A549 treated with GW870086 at 1 μM for 4 hours (cell line): ENCODE measurements around the gene SLC9A6. TPM values are rescaled to one million over a fixed set of nuclear protein-coding genes. Genes with fewer than 3 reads are reported as not detected.

Experiments
- total RNA-seq: library from RNA; stranded (reverse); fragments of 200-300 nt; extraction: Qiagen RNA extraction; gene quantifications from 5 replicates; pipeline ENCODE4 v1.2.3, GENCODE V29; 2022; ENCODE audit warnings: low read depth

The SLC9A6 gene
- 8.5 to 10.8 TPM (median 9.2 TPM) in 5 replicates for total RNA-seq

DNA sequence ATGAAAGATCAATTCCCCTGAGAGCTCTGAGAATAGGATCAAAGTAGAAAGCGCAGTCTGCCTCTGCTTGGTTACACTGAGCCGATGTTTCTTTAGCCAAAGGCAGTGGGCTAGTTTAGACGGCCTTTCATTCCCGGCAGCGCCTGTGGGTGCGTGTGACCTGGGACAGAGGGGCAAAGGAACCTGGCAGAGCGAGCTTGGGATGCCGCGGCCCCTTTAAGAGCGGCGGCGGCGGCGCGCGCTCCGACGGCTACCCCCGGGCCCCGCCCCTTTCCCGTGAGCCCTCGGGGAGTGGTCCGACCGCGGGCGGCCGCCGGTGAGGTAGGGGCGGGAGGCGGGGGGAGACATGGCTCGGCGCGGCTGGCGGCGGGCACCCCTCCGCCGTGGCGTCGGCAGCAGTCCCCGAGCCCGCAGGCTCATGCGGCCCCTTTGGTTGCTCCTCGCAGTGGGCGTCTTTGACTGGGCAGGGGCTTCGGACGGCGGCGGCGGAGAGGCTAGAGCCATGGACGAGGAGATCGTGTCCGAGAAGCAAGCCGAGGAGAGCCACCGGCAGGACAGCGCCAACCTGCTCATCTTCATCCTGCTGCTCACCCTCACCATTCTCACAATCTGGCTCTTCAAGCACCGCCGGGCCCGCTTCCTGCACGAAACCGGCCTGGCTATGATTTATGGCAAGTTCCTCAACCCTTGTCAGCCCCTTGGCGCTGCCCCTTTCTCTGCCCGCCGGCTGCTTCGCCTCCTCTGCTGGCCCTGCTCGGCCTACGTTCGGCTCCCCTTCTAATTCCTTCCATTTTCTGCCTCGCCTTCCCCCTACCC lies at the start of gene SLC9A6:
TSS of gene SLC9A6 (plus strand) at position 279 of the 816 bp plus-strand sequence. CDS start at position 503, 224 bp downstream.

DNA sequence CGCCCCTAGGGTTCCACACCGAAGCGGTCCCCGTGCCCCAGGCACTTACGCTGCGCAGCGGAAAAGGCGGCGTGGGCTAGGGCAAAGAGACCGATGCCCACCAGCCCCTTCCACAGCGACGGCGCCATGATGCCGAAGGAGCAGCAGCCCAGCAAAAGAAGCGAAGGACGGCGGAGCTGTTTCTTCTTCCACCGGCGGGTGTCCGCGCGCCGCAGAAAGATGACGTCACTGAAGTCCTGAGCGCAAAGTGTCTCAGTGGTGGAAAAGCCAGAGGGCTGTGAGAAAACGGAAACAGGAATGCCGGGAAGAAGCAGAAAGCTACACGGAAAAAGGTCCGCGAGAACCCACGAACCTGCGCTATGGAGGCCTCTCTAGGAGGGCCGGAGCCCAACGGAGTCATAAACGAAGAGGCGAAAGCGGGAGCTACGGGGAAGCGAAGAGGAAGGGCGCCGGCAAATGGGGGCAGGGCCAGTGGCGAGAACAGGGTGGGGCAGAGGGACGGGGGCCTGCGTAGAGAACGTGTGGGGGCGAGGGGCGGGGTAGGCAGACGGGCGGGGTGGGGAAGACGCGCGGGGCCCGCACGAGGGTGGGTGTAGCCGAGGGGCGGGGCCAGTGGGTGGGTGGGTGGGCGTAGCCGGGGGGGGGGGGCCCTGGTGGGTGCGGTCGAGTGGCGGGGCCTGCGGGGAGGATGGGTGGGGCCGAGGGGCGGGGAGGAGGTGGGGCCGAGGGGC lies 11.5 kb upstream of the SLC9A6 start, which contains the start of gene MMGT1:
TSS of gene MMGT1 (minus strand) at position 441 of the 731 bp plus-strand sequence. CDS start at position 128, 313 bp downstream.

Other genes with a start within 250 kb of the SLC9A6 start
- gene CT45A3, start 217.2 kb upstream of the SLC9A6 start, total RNA-seq: 0.23 to 0.31 TPM (median 0.27 TPM) in 3 of 5 replicates, not detected in the others
- not detected in 5 replicates for gene CT45A5, start 199.9 kb upstream of the SLC9A6 start, total RNA-seq
- not detected in 5 replicates for gene CT45A6, start 182.6 kb upstream of the SLC9A6 start, total RNA-seq
- not detected in 5 replicates for gene CT45A2, start 165.4 kb upstream of the SLC9A6 start, total RNA-seq
- not detected in 5 replicates for gene CT45A7, start 148.2 kb upstream of the SLC9A6 start, total RNA-seq
- not detected in 5 replicates for gene CT45A8, start 130.9 kb upstream of the SLC9A6 start, total RNA-seq
- not detected in 5 replicates for gene CT45A9, start 113.6 kb upstream of the SLC9A6 start, total RNA-seq
- gene CT45A10, start 92.0 kb upstream of the SLC9A6 start, total RNA-seq: 0.41 to 1.1 TPM in 2 of 5 replicates, not detected in the others
- gene SAGE1, start 91.7 kb upstream of the SLC9A6 start, total RNA-seq: 0.06 to 0.07 TPM (median 0.06 TPM) in 3 of 5 replicates, not detected in the others
- gene MMGT1, start 11.4 kb upstream of the SLC9A6 start, total RNA-seq: 15.2 to 20.8 TPM (median 18.8 TPM) in 5 replicates
- 25.1 to 31.0 TPM (median 25.2 TPM) in 5 replicates for gene FHL1, start 162.1 kb downstream of the SLC9A6 start, total RNA-seq